IMR-90 (cell line): ENCODE results near the gene KLC1. TPM values are rescaled to one million over a fixed set of nuclear protein-coding genes. Genes with fewer than 3 reads are reported as not detected.
A peak's percentile ranks its signal among the peaks of the same experiment; 100 is the strongest.

ENCODE experiments used
- ATAC-seq: fragments of 200-7000 bp; cut with Tn5 transposase; 2 replicates; pipeline ENCODE4 v1.9.1; 2020; ENCODE audit warnings: low read depth, mild to moderate bottlenecking, moderate library complexity
- BruUV-seq: library from RNA; stranded (reverse); fragments of 400-500 nt; replicated peaks from 2 replicates; lab custom pipeline; 2021; lab: Mats Ljungman, UMichigan
- CTCF ChIA-PET: fragments of 300-600 bp; formaldehyde crosslinking; extraction: SDS; loops from one replicate; lab custom pipeline; 2021; ENCODE audit warnings: antibody characterized with exemption; lab: Yijun Ruan, JAX
- POLR2A ChIA-PET: fragments of 300-600 bp; sonication (Branson Sonifier 250); formaldehyde crosslinking; loops from one replicate; lab custom pipeline; 2022; ENCODE audit warnings: antibody characterized with exemption; ENCODE audit not compliant: unreplicated experiment; lab: Charles Lee
- DNase-seq: peaks from one replicate; pipeline ENCODE4 v3.0.0; 2013
- H2AFZ ChIP-seq: replicated peaks from 2 replicates; pipeline ENCODE3; 2013; ENCODE audit warnings: low read length, mild to moderate bottlenecking; ENCODE audit not compliant: poor library complexity
- H2AK5ac ChIP-seq: 2 replicates; pipeline ENCODE4 v1.6.1; 2013; ENCODE audit warnings: low read depth, low read length, inconsistent platforms
- H2AK9ac ChIP-seq: replicated peaks from 2 replicates; pipeline ENCODE3; 2013; ENCODE audit warnings: mild to moderate bottlenecking, low read depth, low read length, moderate library complexity; ENCODE audit not compliant: poor library complexity
- H2BK120ac ChIP-seq: 2 replicates; pipeline ENCODE4 v1.6.1; 2013; ENCODE audit warnings: low read depth, low read length, inconsistent platforms
- H2BK15ac ChIP-seq: 3 replicates; pipeline ENCODE4 v1.6.1; 2013; ENCODE audit warnings: low read depth, low read length, inconsistent platforms
- H2BK20ac ChIP-seq: 2 replicates; pipeline ENCODE4 v1.6.1; 2013; ENCODE audit warnings: low read depth, mild to moderate bottlenecking, inconsistent platforms, low read length, moderate library complexity
- H2BK5ac ChIP-seq: 2 replicates; pipeline ENCODE4 v1.6.1; 2013; ENCODE audit warnings: mild to moderate bottlenecking, low read depth, low read length, inconsistent platforms; ENCODE audit not compliant: poor library complexity, severe bottlenecking
- H3K14ac ChIP-seq: replicated peaks from 2 replicates; pipeline ENCODE4 v1.6.1; 2013; ENCODE audit warnings: low read depth, low read length, inconsistent platforms
- H3K18ac ChIP-seq: 2 replicates; pipeline ENCODE4 v1.6.1; 2013; ENCODE audit warnings: low read depth, low read length, control low read depth
- H3K23ac ChIP-seq: 2 replicates; pipeline ENCODE4 v1.6.1; 2013; ENCODE audit warnings: low read depth, low read length, inconsistent platforms
- H3K27ac ChIP-seq: 2 replicates; pipeline ENCODE4 v1.5.1; 2013; ENCODE audit warnings: mild to moderate bottlenecking, control low read depth, low read length; ENCODE audit not compliant: insufficient read depth
- H3K27me3 ChIP-seq: 2 replicates; pipeline ENCODE4 v1.6.1; 2013; ENCODE audit warnings: low read length; ENCODE audit not compliant: control insufficient read depth, insufficient read depth
- H3K36me3 ChIP-seq: 2 replicates; pipeline ENCODE4 v1.6.1; 2013; ENCODE audit warnings: low read length, mixed read lengths; ENCODE audit not compliant: control insufficient read depth, insufficient read depth
- H3K4ac ChIP-seq: 2 replicates; pipeline ENCODE4 v1.6.1; 2013; ENCODE audit warnings: low read depth, low read length, inconsistent platforms
- H3K4me1 ChIP-seq: 2 replicates; pipeline ENCODE4 v1.6.1; 2013; ENCODE audit warnings: low read length, mixed read lengths; ENCODE audit not compliant: control insufficient read depth, insufficient read depth
- H3K4me2 ChIP-seq: 2 replicates; pipeline ENCODE4 v1.6.1; 2013; ENCODE audit warnings: low read depth, mild to moderate bottlenecking, control low read depth, low read length, moderate library complexity
- H3K4me3 ChIP-seq: 2 replicates; pipeline ENCODE4 v1.5.1; 2013; ENCODE audit warnings: low read depth, mild to moderate bottlenecking, control low read depth, low read length, moderate library complexity; ENCODE audit not compliant: insufficient read depth
- H3K56ac ChIP-seq: 2 replicates; pipeline ENCODE4 v1.6.1; 2013; ENCODE audit warnings: low read length, inconsistent platforms; ENCODE audit not compliant: insufficient read depth; ENCODE audit errors: extremely low read depth
- H3K79me1 ChIP-seq, 2 experiments: 2 replicates each; pipeline ENCODE4 v1.6.1; 2013; ENCODE audit warnings: low read length in 2 of 2, inconsistent platforms in 1 of 2, low read depth in 1 of 2
- H3K9ac ChIP-seq: 2 replicates; pipeline ENCODE4 v1.6.1; 2013; ENCODE audit warnings: low read depth, low read length, control low read depth
- H3K9me1 ChIP-seq: 2 replicates; pipeline ENCODE4 v1.6.1; 2013; ENCODE audit warnings: low read length, inconsistent platforms; ENCODE audit not compliant: insufficient read depth
- H3K9me3 ChIP-seq: 2 replicates; pipeline ENCODE4 v1.6.1; 2013; ENCODE audit warnings: low read length; ENCODE audit not compliant: control insufficient read depth, insufficient read depth
- H4K20me1 ChIP-seq: 2 replicates; pipeline ENCODE4 v1.6.1; 2013; ENCODE audit warnings: low read length, inconsistent platforms; ENCODE audit not compliant: insufficient read depth
- H4K5ac ChIP-seq: 2 replicates; pipeline ENCODE4 v1.6.1; 2013; ENCODE audit warnings: mild to moderate bottlenecking, low read depth, low read length, control low read depth
- H4K8ac ChIP-seq, 2 experiments: 2 replicates each; pipeline ENCODE4 v1.6.1; 2013; ENCODE audit warnings: low read depth in 2 of 2, low read length in 2 of 2, control low read depth in 1 of 2, inconsistent platforms in 1 of 2
- H4K91ac ChIP-seq: 2 replicates; pipeline ENCODE4 v1.6.1; 2013; ENCODE audit warnings: low read depth, low read length, inconsistent platforms; ENCODE audit not compliant: insufficient read depth
- CEBPB ChIP-seq: IDR thresholded peaks from 2 replicates; pipeline ENCODE4 v1.6.1; 2012; ENCODE audit warnings: low read depth, low read length, improper control_type of control experiment
- CHD1 ChIP-seq: IDR thresholded peaks from 2 replicates; pipeline ENCODE4 v1.6.1; 2012; ENCODE audit warnings: low read depth, low read length, improper control_type of control experiment
- FOS ChIP-seq: fragments of 150-350 bp; IDR thresholded peaks from 2 replicates; pipeline ENCODE4 v1.6.1; 2016; ENCODE audit warnings: low read depth, low read length
- MAZ ChIP-seq: IDR thresholded peaks from 2 replicates; pipeline ENCODE4 v1.6.1; 2012; ENCODE audit warnings: low read depth, mild to moderate bottlenecking, low read length, improper control_type of control experiment, moderate library complexity, borderline replicate concordance
- MXI1 ChIP-seq: IDR thresholded peaks from 2 replicates; pipeline ENCODE4 v1.6.1; 2012; ENCODE audit warnings: low read depth, mild to moderate bottlenecking, low read length, moderate library complexity, borderline replicate concordance
- NFE2L2 ChIP-seq: fragments of 150-350 bp; IDR thresholded peaks from 2 replicates; pipeline ENCODE4 v1.6.1; 2016; ENCODE audit warnings: low read depth, mild to moderate bottlenecking, low read length
- POLR2A ChIP-seq: IDR thresholded peaks from 2 replicates; pipeline ENCODE4 v1.6.1; 2012; ENCODE audit warnings: mild to moderate bottlenecking, low read depth, low read length
- RAD21 ChIP-seq: IDR thresholded peaks from 2 replicates; pipeline ENCODE4 v1.6.1; 2012; ENCODE audit warnings: low read length, improper control_type of control experiment
- RCOR1 ChIP-seq: IDR thresholded peaks from 2 replicates; pipeline ENCODE4 v1.6.1; 2012; ENCODE audit warnings: mild to moderate bottlenecking, low read length, improper control_type of control experiment; ENCODE audit not compliant: insufficient replicate concordance
- RFX5 ChIP-seq: IDR thresholded peaks from 2 replicates; pipeline ENCODE4 v1.8.0; 2012; ENCODE audit warnings: low read depth, mild to moderate bottlenecking, low read length, moderate library complexity
- SMC3 ChIP-seq: fragments of 150-350 bp; IDR thresholded peaks from 2 replicates; pipeline ENCODE4 v1.6.1; 2016; ENCODE audit warnings: low read depth, mild to moderate bottlenecking, antibody characterized with exemption, low read length, moderate library complexity
- WGBS, 2 experiments: methylation state at CpG; one replicate each; pipeline versions ENCODE4 v1.1.5 to v1.1.7; 2013; ENCODE audit warnings: missing lambda C conversion rate in 2 of 2; ENCODE audit not compliant: insufficient read length in 1 of 2; ENCODE audit errors: extremely low coverage in 2 of 2; 5-methylcytosine and 5-hydroxymethylcytosine counted together
- dilution Hi-C: fragments of 300-500 bp; cut with HindIII; formaldehyde crosslinking; loops from one replicate; pipeline ENCODE4 v1.14.3; 2018; ENCODE audit warnings: low sequenced_read_pairs; ENCODE audit not compliant: unreplicated experiment
- in situ Hi-C: fragments of 300-500 bp; cut with MboI; formaldehyde crosslinking; loops from 3 replicates; pipeline ENCODE4 v1.14.3; 2019; ENCODE audit warnings: low sequenced_read_pairs, inconsistent platforms, mixed read lengths
- intact Hi-C: fragments of 100-400 bp; cut with micrococcal nuclease; formaldehyde crosslinking; loops from 2 replicates; pipeline ENCODE4 v1.10.0; 2022
- polyA plus RNA-seq, 3 experiments: library from polyadenylated mRNA; depleted of rRNA; stranded (reverse); fragments of >200 nt; gene quantifications; 2 replicates each; pipeline ENCODE4 v1.2.3, GENCODE V29; 2012; ENCODE audit warnings: low replicate concordance in 1 of 3
- total RNA-seq: library from RNA; depleted of rRNA; stranded (reverse); fragments of >200 nt; gene quantifications from 2 replicates; pipeline ENCODE4 v1.2.3, GENCODE V29; 2012

KLC1 gene
- total and polyA plus RNA-seq, 2 of the 4 experiments (the other 2 are of a cell fraction), result 101 to 157 TPM

DNA sequence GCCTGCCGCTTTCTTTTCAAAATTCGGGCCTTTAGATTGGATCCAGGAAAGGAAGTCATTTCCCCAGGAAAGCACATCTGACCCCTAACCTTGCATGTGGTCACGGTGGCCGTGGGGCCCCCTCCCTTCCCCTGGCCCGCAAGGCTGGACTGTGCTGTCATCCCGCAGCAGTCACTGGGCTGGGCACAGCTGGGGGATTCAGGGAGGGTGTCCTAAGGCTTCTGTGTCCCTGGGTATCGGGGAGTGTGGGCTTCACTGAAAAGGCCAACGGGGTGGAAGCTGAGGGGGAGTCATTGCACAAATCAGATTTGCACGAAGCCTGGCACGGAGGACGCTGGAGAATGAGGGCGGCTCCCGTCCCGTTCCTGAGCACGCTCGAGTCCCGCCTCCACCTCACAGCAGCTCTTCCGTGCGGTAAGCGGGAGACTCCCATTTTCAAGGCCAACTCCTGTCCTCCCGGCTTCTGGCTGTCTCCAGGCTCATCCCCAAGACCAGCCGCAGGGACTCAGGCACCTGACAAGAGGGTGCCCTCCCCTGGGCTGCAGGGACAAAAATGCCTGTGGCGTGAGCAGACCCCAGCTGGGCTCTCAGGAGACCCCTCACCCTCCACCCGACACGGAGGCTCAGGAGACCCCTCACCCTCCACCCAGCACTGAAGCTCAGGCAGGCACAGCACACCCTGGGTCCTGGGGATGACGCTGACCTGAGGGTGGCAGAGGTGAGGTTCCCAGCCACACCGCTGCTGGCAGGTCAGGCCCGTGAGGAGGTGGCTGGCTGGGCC, 76.7 kb downstream of the KLC1 start:
- Histone ChIP-seq H3K14ac (no peak overlapping the region), H3K4me2 (no peak overlapping the region), H3K56ac (no peak overlapping the region), H3K36me3 (peaks cover 61% of the 10 kb centered on the region), H2AK5ac (no peak overlapping the region), H2AFZ (peak overlapping the region; percentile 34), H3K9me3 (no peaks in the 10 kb centered on the region), H2BK120ac (no peak overlapping the region), H3K27ac (no peak overlapping the region), H3K18ac (no peak overlapping the region), H3K4me3 (no peak overlapping the region), H3K4ac (no peak overlapping the region), H2BK20ac (no peak overlapping the region), H2BK5ac (no peak overlapping the region), H3K9me1 (no peaks in the 10 kb centered on the region), H3K27me3 (no peaks in the 10 kb centered on the region), H3K79me1 (peaks cover 11 to 58% of the 10 kb centered on the region in 2 experiments; a peak in 2 of 4 replicates), H4K91ac (no peak overlapping the region), H3K23ac (no peak overlapping the region), H4K8ac (no peak overlapping the region), H4K20me1 (peaks cover 24% of the 10 kb centered on the region), H2AK9ac (no peak overlapping the region), H3K4me1 (no peaks in the 10 kb centered on the region), H2BK15ac (no peak overlapping the region), H4K5ac (no peak overlapping the region), H3K9ac (no peak overlapping the region)
- no peak for ATAC-seq
- dilution Hi-C loops, result no loop called here
- ChIA-PET CTCF (no interaction called here), POLR2A (no interaction called here)
- no TSS peak for BruUV-seq
- in situ Hi-C loops, result no loop called here
- no peak for DNase-seq
- intact Hi-C loops, result no loop called here
- WGBS, 2 experiments, result 89% methylated on average over 10 of the region's 28 CpGs; no CpG with 5 or more reads in 1 of the 2 experiments
- TF ChIP-seq MAZ (no peak), RFX5 (no peak), MXI1 (no peak), NFE2L2 (no peak), CEBPB (no peak), SMC3 (no peak), RCOR1 (no peak), FOS (no peak), RAD21 (no peak), POLR2A (no peak), CHD1 (no peak)
